ENCODE measurements around the gene GDAP2. TPM values are rescaled to one million over a fixed set of nuclear protein-coding genes. Genes with fewer than 3 reads are reported as not detected.

GDAP2 gene
- total and polyA plus RNA-seq, 2 donors (not counting 3 experiments of a cell fraction or from before 2014, with no cell fraction given), result 4.5 to 21.5 TPM

DNA sequence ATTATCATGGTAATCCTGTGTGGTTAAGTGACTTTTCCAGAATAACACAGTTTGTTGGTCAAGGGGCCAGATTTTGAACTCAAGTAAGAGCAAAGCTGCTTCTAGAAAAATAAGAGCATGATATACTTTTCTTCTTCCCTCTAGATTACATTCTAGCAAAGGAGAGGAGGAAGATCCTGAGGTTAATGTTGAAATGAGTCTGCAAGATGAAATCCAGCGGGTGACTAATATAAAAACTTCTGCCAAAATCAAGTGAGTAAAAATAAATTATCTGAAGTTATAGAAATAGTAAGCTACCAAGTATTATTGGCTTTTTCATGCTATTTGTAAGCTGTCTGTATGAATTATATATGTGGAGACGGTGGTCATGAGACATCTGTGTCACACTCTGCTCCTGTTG is 12.9 kb upstream of the GDAP2 start:
- Histone ChIP-seq H3K9me1 (replicated peaks; ENCODE audit: control insufficient read depth, extremely low read depth, insufficient read depth, low read length) (no peaks in the 10 kb centered on the region), H3K27ac (ENCODE audit: insufficient read depth, low read depth, low read length) (no peak overlapping the region), H3K9me3 (replicated peaks; ENCODE audit: control insufficient read depth, insufficient read depth, low read length) (no peaks in the 10 kb centered on the region), H3K4me3 (replicated peaks in 1 of 3; ENCODE audit: insufficient read depth in 1 of 3, low read depth in 1 of 3, low read length in 3 of 3) (no peak overlapping the region), H2AFZ (ENCODE audit: low read depth, low read length) (no peak overlapping the region), H3K9ac (replicated peaks; ENCODE audit: extremely low read depth, insufficient read depth, low read length) (no peak overlapping the region), H3K4me2 (ENCODE audit: insufficient read depth, low read length) (no peak overlapping the region), H3K27me3 (ENCODE audit: control insufficient read depth in 2 of 2, insufficient read depth in 2 of 2, low read length in 2 of 2) (no peaks in the 10 kb centered on the region), H3K4me1 (ENCODE audit: control insufficient read depth, extremely low read depth, insufficient read depth, low read length) (no peaks in the 10 kb centered on the region), H3K36me3 (ENCODE audit: control insufficient read depth in 2 of 2, extremely low read depth in 1 of 2, insufficient read depth in 2 of 2, low read length in 2 of 2) (peaks cover 16 to 24% of the 10 kb centered on the region in 2 experiments), H4K20me1 (replicated peaks; ENCODE audit: control insufficient read depth, extremely low read depth, insufficient read depth, low read length) (no peaks in the 10 kb centered on the region), H3K79me2 (ENCODE audit: control insufficient read depth, insufficient read depth, low read length) (no peaks in the 10 kb centered on the region)
- intact Hi-C loops (cut with micrococcal nuclease) (no loop called here), dilution Hi-C loops (cut with MboI; ENCODE audit: extremely low pct_ligation_motif_present, low sequenced_read_pairs) (no loop called here)
- CTCF ChIA-PET, result no interaction called here
- POLR2A ChIA-PET, result no interaction called here
- TF ChIP-seq, protein P1, sequence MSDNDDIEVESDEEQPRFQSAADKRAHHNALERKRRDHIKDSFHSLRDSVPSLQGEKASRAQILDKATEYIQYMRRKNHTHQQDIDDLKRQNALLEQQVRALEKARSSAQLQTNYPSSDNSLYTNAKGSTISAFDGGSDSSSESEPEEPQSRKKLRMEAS (IDR thresholded peaks at IDR 0.05; ENCODE audit: insufficient read depth, insufficient read length), result no peak
- TF ChIP-seq GATA2 (IDR thresholded peaks at IDR 0.05; ENCODE audit: insufficient read depth, insufficient read length, low read depth, low read length), result no peak
- TF ChIP-seq JUN (IDR thresholded peaks at IDR 0.05; ENCODE audit: borderline replicate concordance, insufficient read depth, insufficient read length, low read depth), result no peak
- TF ChIP-seq POLR2A (IDR thresholded peaks at IDR 0.05; ENCODE audit: low read depth, low read length), result no peak
- TF ChIP-seq EZH2 (IDR thresholded peaks at IDR 0.05; ENCODE audit: borderline replicate concordance, low read depth, low read length, severe bottlenecking), result no peak
- TF ChIP-seq, protein P2, sequence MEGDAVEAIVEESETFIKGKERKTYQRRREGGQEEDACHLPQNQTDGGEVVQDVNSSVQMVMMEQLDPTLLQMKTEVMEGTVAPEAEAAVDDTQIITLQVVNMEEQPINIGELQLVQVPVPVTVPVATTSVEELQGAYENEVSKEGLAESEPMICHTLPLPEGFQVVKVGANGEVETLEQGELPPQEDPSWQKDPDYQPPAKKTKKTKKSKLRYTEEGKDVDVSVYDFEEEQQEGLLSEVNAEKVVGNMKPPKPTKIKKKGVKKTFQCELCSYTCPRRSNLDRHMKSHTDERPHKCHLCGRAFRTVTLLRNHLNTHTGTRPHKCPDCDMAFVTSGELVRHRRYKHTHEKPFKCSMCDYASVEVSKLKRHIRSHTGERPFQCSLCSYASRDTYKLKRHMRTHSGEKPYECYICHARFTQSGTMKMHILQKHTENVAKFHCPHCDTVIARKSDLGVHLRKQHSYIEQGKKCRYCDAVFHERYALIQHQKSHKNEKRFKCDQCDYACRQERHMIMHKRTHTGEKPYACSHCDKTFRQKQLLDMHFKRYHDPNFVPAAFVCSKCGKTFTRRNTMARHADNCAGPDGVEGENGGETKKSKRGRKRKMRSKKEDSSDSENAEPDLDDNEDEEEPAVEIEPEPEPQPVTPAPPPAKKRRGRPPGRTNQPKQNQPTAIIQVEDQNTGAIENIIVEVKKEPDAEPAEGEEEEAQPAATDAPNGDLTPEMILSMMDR (IDR thresholded peaks at IDR 0.05; ENCODE audit: extremely low read depth in 1 of 2, insufficient read depth in 1 of 2, low read depth in 1 of 2, low read length in 2 of 2), result no peak
- TF ChIP-seq FOS (IDR thresholded peaks at IDR 0.05; ENCODE audit: borderline replicate concordance, insufficient read depth, low read length), result no peak
- no peak for TF ChIP-seq MYC (IDR thresholded peaks at IDR 0.05; ENCODE audit: low read depth, low read length)
- no peak for TF ChIP-seq POLR2AphosphoS5 (IDR thresholded peaks at IDR 0.05; ENCODE audit: insufficient read depth, low read depth, low read length)
- DNase-seq (ENCODE audit: low read depth, low spot score) (no peak), FAIRE-seq (no peak)
- BruUV-seq (replicated peaks), result no TSS peak

Data from endothelial cell of umbilical vein (primary cell).